ENCODE measurements around the gene ANKRD6. TPM values are rescaled to one million over a fixed set of nuclear protein-coding genes. Genes with fewer than 3 reads are reported as not detected.

The ANKRD6 gene
- total and polyA plus RNA-seq, 2 donors (not counting 3 experiments of a cell fraction or from before 2014, with no cell fraction given), result 3.4 to 9.6 TPM

GRCh38 chr6:89459501-89459900 lies 26.5 kb downstream of the ANKRD6 start:
- no peak overlapping the region for H3K27ac ChIP-seq (ENCODE audit: insufficient read depth, low read depth, low read length)
- H3K4me2 ChIP-seq (ENCODE audit: insufficient read depth, low read length), result no peak overlapping the region
- no peaks in the 10 kb centered on the region for H3K27me3 ChIP-seq (ENCODE audit: control insufficient read depth in 2 of 2, insufficient read depth in 2 of 2, low read length in 2 of 2)
- H4K20me1 ChIP-seq (replicated peaks; ENCODE audit: control insufficient read depth, extremely low read depth, insufficient read depth, low read length), result no peaks in the 10 kb centered on the region
- intact Hi-C loops (cut with micrococcal nuclease) (no loop called here), dilution Hi-C loops (cut with MboI; ENCODE audit: extremely low pct_ligation_motif_present, low sequenced_read_pairs) (no loop called here)
- TF ChIP-seq FOS (IDR thresholded peaks at IDR 0.05; ENCODE audit: borderline replicate concordance, insufficient read depth, low read length), result no peak
- no peak for TF ChIP-seq EZH2 (IDR thresholded peaks at IDR 0.05; ENCODE audit: borderline replicate concordance, low read depth, low read length, severe bottlenecking)
- TF ChIP-seq JUN (IDR thresholded peaks at IDR 0.05; ENCODE audit: borderline replicate concordance, insufficient read depth, insufficient read length, low read depth), result no peak
- no peak for TF ChIP-seq MAX (IDR thresholded peaks at IDR 0.05; ENCODE audit: insufficient read depth, insufficient read length)
- TF ChIP-seq POLR2A (IDR thresholded peaks at IDR 0.05; ENCODE audit: low read depth, low read length), result no peak
- TF ChIP-seq MYC (IDR thresholded peaks at IDR 0.05; ENCODE audit: low read depth, low read length), result no peak
- no peak for TF ChIP-seq CTCF (IDR thresholded peaks at IDR 0.05; ENCODE audit: extremely low read depth in 1 of 2, insufficient read depth in 1 of 2, low read depth in 1 of 2, low read length in 2 of 2)
- no peak for TF ChIP-seq POLR2AphosphoS5 (IDR thresholded peaks at IDR 0.05; ENCODE audit: insufficient read depth, low read depth, low read length)
- no peak for TF ChIP-seq GATA2 (IDR thresholded peaks at IDR 0.05; ENCODE audit: insufficient read depth, insufficient read length, low read depth, low read length)
- no peak for FAIRE-seq
- DNase-seq (ENCODE audit: low read depth, low spot score), result no peak
- BruUV-seq (replicated peaks), result no TSS peak
- H3K79me2 ChIP-seq (ENCODE audit: control insufficient read depth, insufficient read depth, low read length), result no peaks in the 10 kb centered on the region
- no peaks in the 10 kb centered on the region for H3K4me1 ChIP-seq (ENCODE audit: control insufficient read depth, extremely low read depth, insufficient read depth, low read length)
- no peaks in the 10 kb centered on the region for H3K9me3 ChIP-seq (replicated peaks; ENCODE audit: control insufficient read depth, insufficient read depth, low read length)
- no peaks in the 10 kb centered on the region for H3K9me1 ChIP-seq (replicated peaks; ENCODE audit: control insufficient read depth, extremely low read depth, insufficient read depth, low read length)
- POLR2A ChIA-PET, result no interaction called here
- CTCF ChIA-PET, result interaction anchor here (0.9 to 1.5 kb wide), 2 partner anchors 9 to 21 kb away, joined by 3 to 5 read pairs; no protein-coding TSS in a partner anchor
- H3K4me3 ChIP-seq (replicated peaks in 1 of 3; ENCODE audit: insufficient read depth in 1 of 3, low read depth in 1 of 3, low read length in 3 of 3), result no peak overlapping the region
- H3K36me3 ChIP-seq (ENCODE audit: control insufficient read depth in 2 of 2, extremely low read depth in 1 of 2, insufficient read depth in 2 of 2, low read length in 2 of 2), result no peaks in the 10 kb centered on the region
- no peak overlapping the region for H3K9ac ChIP-seq (replicated peaks; ENCODE audit: extremely low read depth, insufficient read depth, low read length)
- no peak overlapping the region for H2AFZ ChIP-seq (ENCODE audit: low read depth, low read length)
